Left ventricle myocardium inferior (tissue), 1 donor: ENCODE data around the gene HRH2. TPM values are rescaled to one million over a fixed set of nuclear protein-coding genes. Genes with fewer than 3 reads are reported as not detected.
A peak's percentile ranks its signal among the peaks of the same experiment; 100 is the strongest.

Source experiments
- DNase-seq: peaks from one replicate; pipeline ENCODE4 v3.0.0-alpha.2; 2020
- H3K27ac ChIP-seq: fragments of 200-600 bp; replicated peaks from 2 replicates; pipeline ENCODE4 v1.8.0; 2021
- H3K27me3 ChIP-seq: fragments of 200-600 bp; 2 replicates; pipeline ENCODE4 v1.8.0; 2021; ENCODE audit warnings: low read depth
- H3K36me3 ChIP-seq: fragments of 200-600 bp; 2 replicates; pipeline ENCODE4 v1.8.0; 2021
- H3K4me1 ChIP-seq: fragments of 200-600 bp; 2 replicates; pipeline ENCODE4 v1.8.0; 2021
- H3K4me3 ChIP-seq: fragments of 200-600 bp; 2 replicates; pipeline ENCODE4 v1.8.0; 2021; ENCODE audit warnings: mild to moderate bottlenecking, moderate library complexity
- H3K9me3 ChIP-seq: fragments of 200-600 bp; replicated peaks from 2 replicates; pipeline ENCODE4 v1.8.0; 2021
- intact Hi-C: fragments of 100-400 bp; cut with micrococcal nuclease; formaldehyde crosslinking; loops from one replicate; pipeline ENCODE4 v1.11.0; 2022
- total RNA-seq: library from RNA; stranded (reverse); fragmentation: NEBNext Ultra II Directional; extraction: Animal tissue kit (Norgen Biotek cat#: 25700); gene quantifications from one replicate; pipeline ENCODE4 v1.2.1, GENCODE V29; 2021
- TF ChIP-seq, protein P1 (sequence below): fragments of 200-600 bp; IDR thresholded peaks from 2 replicates; pipeline ENCODE4 v1.8.0; 2021; ENCODE audit warnings: antibody characterized with exemption, mild to moderate bottlenecking, borderline replicate concordance
- donor health status: DM: no; HTN: yes; CAD: no; lungs with severe emphysema.

Gene HRH2
- total RNA-seq, 1 donor from 2014 or later, result 47.7 TPM

DNA sequence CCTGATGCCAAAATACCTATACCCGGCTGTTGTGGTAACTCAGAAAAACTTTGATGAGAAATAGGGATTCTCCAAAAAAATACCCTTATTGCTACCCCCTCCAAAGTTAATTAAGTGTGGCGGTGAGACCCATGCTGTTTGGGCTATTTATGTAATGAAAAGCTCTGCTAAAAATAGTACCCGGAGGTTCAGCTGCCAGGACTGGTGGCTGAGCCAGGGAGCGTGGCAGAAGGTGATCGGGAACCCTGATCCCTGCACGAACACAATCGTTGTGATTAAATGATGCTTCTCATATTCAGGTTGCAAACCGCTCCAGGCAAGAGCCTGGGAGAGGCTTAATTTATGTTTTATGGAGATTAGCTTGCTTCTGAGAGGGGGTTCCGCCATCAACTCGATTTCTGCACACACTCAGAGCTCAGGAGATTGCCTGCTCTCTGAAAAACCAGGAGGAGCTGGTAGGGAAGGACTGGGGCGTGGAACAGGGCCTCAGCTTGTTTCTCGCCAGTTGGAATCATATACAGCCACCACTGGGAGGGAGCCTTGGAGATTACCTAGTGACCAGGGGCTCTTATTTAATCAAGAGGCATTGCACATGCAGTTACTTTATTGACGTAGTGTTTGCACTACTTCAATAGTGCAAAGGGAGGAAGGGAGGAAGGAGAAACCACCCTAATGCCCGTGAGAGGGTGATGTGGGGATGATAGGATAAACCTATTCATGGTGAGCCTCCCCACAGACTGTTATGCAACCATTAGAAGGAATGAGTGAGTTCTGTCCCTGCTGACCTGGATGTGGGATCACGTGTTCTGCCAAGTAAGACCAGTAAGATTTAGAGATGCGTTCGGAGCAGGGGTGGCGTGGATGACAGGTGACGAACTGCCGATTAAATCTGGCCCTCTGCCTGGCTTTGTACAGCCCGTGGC is 23.4 kb downstream of the HRH2 start:
- TF ChIP-seq, protein P1, sequence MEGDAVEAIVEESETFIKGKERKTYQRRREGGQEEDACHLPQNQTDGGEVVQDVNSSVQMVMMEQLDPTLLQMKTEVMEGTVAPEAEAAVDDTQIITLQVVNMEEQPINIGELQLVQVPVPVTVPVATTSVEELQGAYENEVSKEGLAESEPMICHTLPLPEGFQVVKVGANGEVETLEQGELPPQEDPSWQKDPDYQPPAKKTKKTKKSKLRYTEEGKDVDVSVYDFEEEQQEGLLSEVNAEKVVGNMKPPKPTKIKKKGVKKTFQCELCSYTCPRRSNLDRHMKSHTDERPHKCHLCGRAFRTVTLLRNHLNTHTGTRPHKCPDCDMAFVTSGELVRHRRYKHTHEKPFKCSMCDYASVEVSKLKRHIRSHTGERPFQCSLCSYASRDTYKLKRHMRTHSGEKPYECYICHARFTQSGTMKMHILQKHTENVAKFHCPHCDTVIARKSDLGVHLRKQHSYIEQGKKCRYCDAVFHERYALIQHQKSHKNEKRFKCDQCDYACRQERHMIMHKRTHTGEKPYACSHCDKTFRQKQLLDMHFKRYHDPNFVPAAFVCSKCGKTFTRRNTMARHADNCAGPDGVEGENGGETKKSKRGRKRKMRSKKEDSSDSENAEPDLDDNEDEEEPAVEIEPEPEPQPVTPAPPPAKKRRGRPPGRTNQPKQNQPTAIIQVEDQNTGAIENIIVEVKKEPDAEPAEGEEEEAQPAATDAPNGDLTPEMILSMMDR, result no peak
- H3K36me3 ChIP-seq, result peaks cover 14% of the 10 kb centered on the region
- peak overlapping the region; percentile 37 for H3K4me3 ChIP-seq
- no peaks in the 10 kb centered on the region for H3K27me3 ChIP-seq
- peak overlapping the region; percentile 92 for H3K27ac ChIP-seq
- DNase-seq, result no peak
- intact Hi-C loops, result no loop called here
- H3K4me1 ChIP-seq, result peaks cover 93% of the 10 kb centered on the region
- no peaks in the 10 kb centered on the region for H3K9me3 ChIP-seq

DNA sequence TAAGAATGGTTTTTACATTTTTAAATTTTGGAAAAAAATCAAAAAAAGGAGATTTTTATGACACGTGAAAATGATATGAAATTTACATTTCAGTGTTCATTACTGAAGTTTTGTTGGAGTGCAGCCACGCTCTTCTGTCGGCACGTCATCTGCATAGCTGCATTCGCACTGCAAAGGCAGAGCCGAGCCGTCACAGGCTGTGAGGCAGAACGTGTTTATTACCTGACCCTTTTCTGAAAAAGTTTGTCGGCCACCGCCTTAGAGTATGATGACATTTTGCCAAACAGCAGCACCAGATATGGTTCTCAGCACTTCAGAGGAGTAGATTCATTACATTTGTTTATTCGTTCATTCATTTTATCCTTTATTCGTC is 24.1 kb downstream of the HRH2 start:
- Histone ChIP-seq H3K4me3 (peak overlapping the region; percentile 37), H3K4me1 (peaks cover 95% of the 10 kb centered on the region), H3K9me3 (no peaks in the 10 kb centered on the region), H3K36me3 (peaks cover 14% of the 10 kb centered on the region), H3K27ac (peak overlapping the region; percentile 92), H3K27me3 (no peaks in the 10 kb centered on the region)
- TF ChIP-seq, protein P1, result no peak
- intact Hi-C loops, result no loop called here
- DNase-seq, result no peak

DNA sequence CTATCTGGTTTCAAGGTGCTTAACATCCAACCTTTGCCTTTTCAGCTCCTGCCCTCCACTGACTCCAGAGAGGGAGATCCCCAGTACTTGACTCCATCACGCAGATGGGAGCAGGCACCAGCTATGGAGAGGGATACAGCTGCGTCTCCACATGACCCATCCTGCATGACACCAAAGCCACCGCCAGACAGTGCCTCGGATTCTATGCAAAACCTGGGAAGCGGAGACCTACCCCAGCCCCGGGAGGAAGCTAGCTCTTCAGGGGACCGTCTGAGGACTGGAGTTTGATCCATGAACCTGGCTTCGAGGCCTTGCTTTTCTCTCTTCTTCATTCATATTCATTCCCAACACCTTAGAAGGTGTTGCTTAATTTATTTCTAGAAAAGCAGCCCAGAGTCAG is 24.8 kb downstream of the HRH2 start:
- Histone ChIP-seq H3K27ac (peak overlapping the region; percentile 92), H3K4me3 (peak overlapping the region; percentile 27), H3K9me3 (peaks cover under 1% of the 10 kb centered on the region), H3K27me3 (no peaks in the 10 kb centered on the region), H3K4me1 (peaks cover 91% of the 10 kb centered on the region), H3K36me3 (peaks cover 14% of the 10 kb centered on the region)
- no peak for DNase-seq
- intact Hi-C loops, result no loop called here
- TF ChIP-seq, protein P1, result no peak

DNA sequence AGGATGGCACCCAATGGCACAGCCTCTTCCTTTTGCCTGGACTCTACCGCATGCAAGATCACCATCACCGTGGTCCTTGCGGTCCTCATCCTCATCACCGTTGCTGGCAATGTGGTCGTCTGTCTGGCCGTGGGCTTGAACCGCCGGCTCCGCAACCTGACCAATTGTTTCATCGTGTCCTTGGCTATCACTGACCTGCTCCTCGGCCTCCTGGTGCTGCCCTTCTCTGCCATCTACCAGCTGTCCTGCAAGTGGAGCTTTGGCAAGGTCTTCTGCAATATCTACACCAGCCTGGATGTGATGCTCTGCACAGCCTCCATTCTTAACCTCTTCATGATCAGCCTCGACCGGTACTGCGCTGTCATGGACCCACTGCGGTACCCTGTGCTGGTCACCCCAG is 25.4 kb downstream of the HRH2 start:
- no peak for DNase-seq
- H3K36me3 ChIP-seq, result peaks cover 14% of the 10 kb centered on the region
- peaks cover 5% of the 10 kb centered on the region for H3K9me3 ChIP-seq
- H3K4me3 ChIP-seq, result no peak overlapping the region
- no peaks in the 10 kb centered on the region for H3K27me3 ChIP-seq
- TF ChIP-seq, protein P1, result no peak
- H3K4me1 ChIP-seq, result peaks cover 91% of the 10 kb centered on the region
- peak overlapping the region; percentile 92 for H3K27ac ChIP-seq
- intact Hi-C loops, result no loop called here

DNA sequence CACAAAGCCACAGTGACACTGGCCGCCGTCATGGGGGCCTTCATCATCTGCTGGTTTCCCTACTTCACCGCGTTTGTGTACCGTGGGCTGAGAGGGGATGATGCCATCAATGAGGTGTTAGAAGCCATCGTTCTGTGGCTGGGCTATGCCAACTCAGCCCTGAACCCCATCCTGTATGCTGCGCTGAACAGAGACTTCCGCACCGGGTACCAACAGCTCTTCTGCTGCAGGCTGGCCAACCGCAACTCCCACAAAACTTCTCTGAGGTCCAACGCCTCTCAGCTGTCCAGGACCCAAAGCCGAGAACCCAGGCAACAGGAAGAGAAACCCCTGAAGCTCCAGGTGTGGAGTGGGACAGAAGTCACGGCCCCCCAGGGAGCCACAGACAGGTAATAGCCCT is 26.1 kb downstream of the HRH2 start:
- H3K4me1 ChIP-seq, result peaks cover 91% of the 10 kb centered on the region
- peak overlapping the region; percentile 92 for H3K27ac ChIP-seq
- TF ChIP-seq, protein P1, result no peak
- intact Hi-C loops, result no loop called here
- H3K9me3 ChIP-seq, result peaks cover 5% of the 10 kb centered on the region
- peaks cover 14% of the 10 kb centered on the region for H3K36me3 ChIP-seq
- no peaks in the 10 kb centered on the region for H3K27me3 ChIP-seq
- no peak overlapping the region for H3K4me3 ChIP-seq
- DNase-seq, result no peak
